ENCODE data around the gene SNAP47. TPM values are rescaled to one million over a fixed set of nuclear protein-coding genes. Genes with fewer than 3 reads are reported as not detected.

SNAP47 gene
- polyA plus RNA-seq, 1 donor (not counting 4 experiments of a cell fraction or from before 2014, with no cell fraction given): 24.8 TPM

DNA sequence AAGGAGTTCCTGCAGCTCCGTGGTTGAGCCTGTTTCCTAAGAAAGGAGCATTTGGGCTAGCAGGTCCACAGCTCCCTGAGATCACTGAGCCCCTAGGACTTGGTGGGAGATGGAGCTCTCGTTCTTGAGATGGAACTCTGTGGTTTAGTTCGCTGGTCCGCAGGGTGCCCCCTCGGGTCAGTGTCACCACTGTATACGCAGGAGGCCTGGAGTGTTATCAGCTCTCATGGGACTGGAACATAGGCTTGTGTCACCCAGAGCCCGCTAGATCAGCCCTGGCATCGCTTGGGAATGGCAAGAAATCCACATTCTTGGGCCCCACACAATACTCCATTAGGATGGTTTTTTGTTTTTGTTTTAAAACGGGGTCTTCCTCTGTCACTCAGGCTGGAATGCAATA lies 3.6 kb downstream of the SNAP47 start:
- Histone ChIP-seq H3K27me3 (ENCODE audit: control insufficient read depth, extremely low read depth, insufficient read depth, low read length) (no peaks in the 10 kb centered on the region), H2AFZ (ENCODE audit: control insufficient read depth, low read length) (no peak overlapping the region), H3K9me1 (ENCODE audit: control insufficient read depth, extremely low read depth, insufficient read depth, low read length) (peaks cover 8% of the 10 kb centered on the region), H3K36me3 (ENCODE audit: control insufficient read depth in 2 of 2, extremely low read depth in 1 of 2, insufficient read depth in 2 of 2, low read length in 2 of 2) (peaks cover 2 to 3% of the 10 kb centered on the region in 2 experiments), H3K79me2 (ENCODE audit: control insufficient read depth, insufficient read depth, low read length) (peaks cover 87% of the 10 kb centered on the region), H3K9me3 (ENCODE audit: control insufficient read depth, low read depth, low read length) (no peaks in the 10 kb centered on the region), H3K27ac (ENCODE audit: control insufficient read depth, insufficient read depth, low read length) (no peak overlapping the region), H4K20me1 (ENCODE audit: control insufficient read depth, extremely low read depth, insufficient read depth, low read length) (peaks cover 2% of the 10 kb centered on the region), H3K4me2 (ENCODE audit: control insufficient read depth, extremely low read depth, insufficient read depth, low read depth, low read length) (no peak overlapping the region), H3K4me1 (ENCODE audit: control insufficient read depth, extremely low read depth, insufficient read depth, low read length) (peaks cover 10% of the 10 kb centered on the region), H3K9ac (ENCODE audit: control insufficient read depth, extremely low read depth, insufficient read depth, low read length) (no peak overlapping the region), H3K4me3 (ENCODE audit: control insufficient read depth in 2 of 3, extremely low read depth in 1 of 3, insufficient read depth in 2 of 3, low read depth in 1 of 3, low read length in 3 of 3) (no peak overlapping the region)
- FAIRE-seq (no peak), DNase-seq (ENCODE audit: low read depth, low spot score) (no peak)
- TF ChIP-seq EZH2 (IDR thresholded peaks at IDR 0.05; ENCODE audit: low read length): no peak
- TF ChIP-seq, protein P1, sequence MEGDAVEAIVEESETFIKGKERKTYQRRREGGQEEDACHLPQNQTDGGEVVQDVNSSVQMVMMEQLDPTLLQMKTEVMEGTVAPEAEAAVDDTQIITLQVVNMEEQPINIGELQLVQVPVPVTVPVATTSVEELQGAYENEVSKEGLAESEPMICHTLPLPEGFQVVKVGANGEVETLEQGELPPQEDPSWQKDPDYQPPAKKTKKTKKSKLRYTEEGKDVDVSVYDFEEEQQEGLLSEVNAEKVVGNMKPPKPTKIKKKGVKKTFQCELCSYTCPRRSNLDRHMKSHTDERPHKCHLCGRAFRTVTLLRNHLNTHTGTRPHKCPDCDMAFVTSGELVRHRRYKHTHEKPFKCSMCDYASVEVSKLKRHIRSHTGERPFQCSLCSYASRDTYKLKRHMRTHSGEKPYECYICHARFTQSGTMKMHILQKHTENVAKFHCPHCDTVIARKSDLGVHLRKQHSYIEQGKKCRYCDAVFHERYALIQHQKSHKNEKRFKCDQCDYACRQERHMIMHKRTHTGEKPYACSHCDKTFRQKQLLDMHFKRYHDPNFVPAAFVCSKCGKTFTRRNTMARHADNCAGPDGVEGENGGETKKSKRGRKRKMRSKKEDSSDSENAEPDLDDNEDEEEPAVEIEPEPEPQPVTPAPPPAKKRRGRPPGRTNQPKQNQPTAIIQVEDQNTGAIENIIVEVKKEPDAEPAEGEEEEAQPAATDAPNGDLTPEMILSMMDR (optimal IDR thresholded peaks at IDR 0.05 in 1 of 3, IDR thresholded peaks at IDR 0.05 in 1 of 3, conservative IDR thresholded peaks at IDR 0.05 in 1 of 3; ENCODE audit: extremely low read depth in 1 of 3, insufficient read depth in 2 of 3, low read length in 3 of 3): no peak
- dilution Hi-C loops (cut with MboI; ENCODE audit: extremely low pct_ligation_motif_present, low sequenced_read_pairs): no loop called here

GRCh38 chr1:227739636-227740035 lies 4.4 kb downstream of the SNAP47 start:
- TF ChIP-seq EZH2 (IDR thresholded peaks at IDR 0.05; ENCODE audit: low read length): no peak
- Histone ChIP-seq H3K9ac (ENCODE audit: control insufficient read depth, extremely low read depth, insufficient read depth, low read length) (no peak overlapping the region), H3K36me3 (ENCODE audit: control insufficient read depth in 2 of 2, extremely low read depth in 1 of 2, insufficient read depth in 2 of 2, low read length in 2 of 2) (peaks cover 2 to 3% of the 10 kb centered on the region in 2 experiments), H3K27me3 (ENCODE audit: control insufficient read depth, extremely low read depth, insufficient read depth, low read length) (no peaks in the 10 kb centered on the region), H3K4me2 (ENCODE audit: control insufficient read depth, extremely low read depth, insufficient read depth, low read depth, low read length) (no peak overlapping the region), H2AFZ (ENCODE audit: control insufficient read depth, low read length) (no peak overlapping the region), H3K9me1 (ENCODE audit: control insufficient read depth, extremely low read depth, insufficient read depth, low read length) (peaks cover 8% of the 10 kb centered on the region), H3K4me3 (ENCODE audit: control insufficient read depth in 2 of 3, extremely low read depth in 1 of 3, insufficient read depth in 2 of 3, low read depth in 1 of 3, low read length in 3 of 3) (no peak overlapping the region), H4K20me1 (ENCODE audit: control insufficient read depth, extremely low read depth, insufficient read depth, low read length) (peaks cover 4% of the 10 kb centered on the region), H3K79me2 (ENCODE audit: control insufficient read depth, insufficient read depth, low read length) (peaks cover 86% of the 10 kb centered on the region), H3K4me1 (ENCODE audit: control insufficient read depth, extremely low read depth, insufficient read depth, low read length) (peaks cover 6% of the 10 kb centered on the region), H3K27ac (ENCODE audit: control insufficient read depth, insufficient read depth, low read length) (no peak overlapping the region), H3K9me3 (ENCODE audit: control insufficient read depth, low read depth, low read length) (no peaks in the 10 kb centered on the region)
- dilution Hi-C loops (cut with MboI; ENCODE audit: extremely low pct_ligation_motif_present, low sequenced_read_pairs): no loop called here
- FAIRE-seq (no peak), DNase-seq (ENCODE audit: low read depth, low spot score) (no peak)

GRCh38 chr1:227740401-227740960 lies 5.2 kb downstream of the SNAP47 start:
- Histone ChIP-seq H3K36me3 (ENCODE audit: control insufficient read depth in 2 of 2, extremely low read depth in 1 of 2, insufficient read depth in 2 of 2, low read length in 2 of 2) (peaks cover 2 to 3% of the 10 kb centered on the region in 2 experiments), H4K20me1 (ENCODE audit: control insufficient read depth, extremely low read depth, insufficient read depth, low read length) (peaks cover 7% of the 10 kb centered on the region), H3K79me2 (ENCODE audit: control insufficient read depth, insufficient read depth, low read length) (peaks cover 82% of the 10 kb centered on the region), H2AFZ (ENCODE audit: control insufficient read depth, low read length) (no peak overlapping the region), H3K9me1 (ENCODE audit: control insufficient read depth, extremely low read depth, insufficient read depth, low read length) (peaks cover 8% of the 10 kb centered on the region), H3K4me3 (ENCODE audit: control insufficient read depth in 2 of 3, extremely low read depth in 1 of 3, insufficient read depth in 2 of 3, low read depth in 1 of 3, low read length in 3 of 3) (no peak overlapping the region), H3K9ac (ENCODE audit: control insufficient read depth, extremely low read depth, insufficient read depth, low read length) (no peak overlapping the region), H3K4me2 (ENCODE audit: control insufficient read depth, extremely low read depth, insufficient read depth, low read depth, low read length) (no peak overlapping the region), H3K27me3 (ENCODE audit: control insufficient read depth, extremely low read depth, insufficient read depth, low read length) (no peaks in the 10 kb centered on the region), H3K9me3 (ENCODE audit: control insufficient read depth, low read depth, low read length) (no peaks in the 10 kb centered on the region), H3K4me1 (ENCODE audit: control insufficient read depth, extremely low read depth, insufficient read depth, low read length) (peaks cover 6% of the 10 kb centered on the region), H3K27ac (ENCODE audit: control insufficient read depth, insufficient read depth, low read length) (no peak overlapping the region)
- dilution Hi-C loops (cut with MboI; ENCODE audit: extremely low pct_ligation_motif_present, low sequenced_read_pairs): no loop called here
- no peak for DNase-seq (ENCODE audit: low read depth, low spot score)
- FAIRE-seq: no peak
- TF ChIP-seq, protein P1 (optimal IDR thresholded peaks at IDR 0.05 in 1 of 3, IDR thresholded peaks at IDR 0.05 in 1 of 3, conservative IDR thresholded peaks at IDR 0.05 in 1 of 3; ENCODE audit: extremely low read depth in 1 of 3, insufficient read depth in 2 of 3, low read length in 3 of 3): no peak
- no peak for TF ChIP-seq EZH2 (IDR thresholded peaks at IDR 0.05; ENCODE audit: low read length)
